MM.1S (cell line): ENCODE measurements around the gene MYH11.
"Not testable (repeated sequence)": the region's sequence is repeated elsewhere in the genome, so short reads cannot be mapped to it uniquely, and the experiment has no call there.

Experiments
- DNase-seq: peaks from one replicate; pipeline ENCODE4 v3.0.0-alpha.2; 2015
- H2AFZ ChIP-seq: fragments of 300-600 bp; sonication (generic); 2 replicates; pipeline ENCODE4 v1.6.0; 2016; ENCODE audit warnings: antibody characterized with exemption, low read length
- H3F3A ChIP-seq: fragments of 300-600 bp; sonication (generic); 2 replicates; pipeline ENCODE4 v1.6.1; 2016; ENCODE audit warnings: mild to moderate bottlenecking, antibody characterized with exemption, low read length, moderate library complexity, mixed read lengths; ENCODE audit not compliant: insufficient read depth
- H3K27ac ChIP-seq: fragments of 300-600 bp; sonication (generic); 2 replicates; pipeline ENCODE4 v1.5.1; 2016; ENCODE audit warnings: mild to moderate bottlenecking, low read length
- H3K27me3 ChIP-seq: fragments of 300-600 bp; sonication (generic); replicated peaks from 2 replicates; pipeline ENCODE4 v1.6.0; 2016; ENCODE audit warnings: low read length; ENCODE audit not compliant: insufficient read depth
- H3K36me3 ChIP-seq: fragments of 300-600 bp; sonication (generic); replicated peaks from 2 replicates; pipeline ENCODE4 v1.6.1; 2016; ENCODE audit warnings: mild to moderate bottlenecking, low read length, mixed read lengths; ENCODE audit not compliant: insufficient read depth
- H3K4me1 ChIP-seq: fragments of 300-600 bp; sonication (generic); 2 replicates; pipeline ENCODE4 v1.6.1; 2016; ENCODE audit warnings: low read length, mixed read lengths
- H3K4me2 ChIP-seq: fragments of 300-600 bp; sonication (generic); 2 replicates; pipeline ENCODE4 v1.6.0; 2016; ENCODE audit warnings: low read depth, low read length
- H3K4me3 ChIP-seq: fragments of 300-600 bp; sonication (generic); 2 replicates; pipeline ENCODE4 v1.5.1; 2016; ENCODE audit warnings: low read length, mixed read lengths
- H3K79me2 ChIP-seq: fragments of 300-600 bp; sonication (generic); 2 replicates; pipeline ENCODE4 v1.6.1; 2016; ENCODE audit warnings: mixed run types, low read length, mixed read lengths
- H3K9ac ChIP-seq: fragments of 300-600 bp; sonication (generic); 2 replicates; pipeline ENCODE4 v1.6.1; 2016; ENCODE audit warnings: low read length, mixed read lengths
- H3K9me2 ChIP-seq: fragments of 300-600 bp; sonication (generic); replicated peaks from 2 replicates; pipeline ENCODE4 v1.6.1; 2016; ENCODE audit warnings: mild to moderate bottlenecking, low read length, mixed read lengths; ENCODE audit not compliant: insufficient read depth
- H3K9me3 ChIP-seq: fragments of 300-600 bp; sonication (generic); replicated peaks from 2 replicates; pipeline ENCODE4 v1.6.1; 2016; ENCODE audit warnings: mild to moderate bottlenecking, low read length, mixed read lengths; ENCODE audit not compliant: insufficient read depth
- H4K20me1 ChIP-seq: fragments of 300-600 bp; sonication (generic); 2 replicates; pipeline ENCODE4 v1.6.1; 2016; ENCODE audit warnings: mild to moderate bottlenecking, low read length, moderate library complexity, mixed read lengths; ENCODE audit not compliant: insufficient read depth
- EZH2 ChIP-seq: fragments of 300-600 bp; sonication (generic); optimal IDR thresholded peaks from 2 replicates; pipeline ENCODE3; 2017; ENCODE audit warnings: low read depth, mild to moderate bottlenecking, antibody characterized with exemption, low read length, mixed read lengths
- EZH2phosphoT487 ChIP-seq: fragments of 300-600 bp; sonication (generic); IDR thresholded peaks from 2 replicates; pipeline ENCODE4 v1.6.1; 2018; ENCODE audit warnings: antibody characterized with exemption, low read length
- TF ChIP-seq, protein P1 (sequence below): fragments of 300-600 bp; sonication (generic); IDR thresholded peaks from 2 replicates; pipeline ENCODE4 v1.5.1; 2016; ENCODE audit warnings: antibody characterized with exemption, low read length, mixed read lengths

MYH11 gene

GRCh38 chr16:15732416-15732815 is 124.4 kb downstream of the MYH11 start:
- H3K9ac ChIP-seq, result no peak overlapping the region
- no peaks in the 10 kb centered on the region for H3K79me2 ChIP-seq
- no peak overlapping the region for H3K4me3 ChIP-seq
- H3K4me2 ChIP-seq, result no peak overlapping the region
- TF ChIP-seq, protein P1, sequence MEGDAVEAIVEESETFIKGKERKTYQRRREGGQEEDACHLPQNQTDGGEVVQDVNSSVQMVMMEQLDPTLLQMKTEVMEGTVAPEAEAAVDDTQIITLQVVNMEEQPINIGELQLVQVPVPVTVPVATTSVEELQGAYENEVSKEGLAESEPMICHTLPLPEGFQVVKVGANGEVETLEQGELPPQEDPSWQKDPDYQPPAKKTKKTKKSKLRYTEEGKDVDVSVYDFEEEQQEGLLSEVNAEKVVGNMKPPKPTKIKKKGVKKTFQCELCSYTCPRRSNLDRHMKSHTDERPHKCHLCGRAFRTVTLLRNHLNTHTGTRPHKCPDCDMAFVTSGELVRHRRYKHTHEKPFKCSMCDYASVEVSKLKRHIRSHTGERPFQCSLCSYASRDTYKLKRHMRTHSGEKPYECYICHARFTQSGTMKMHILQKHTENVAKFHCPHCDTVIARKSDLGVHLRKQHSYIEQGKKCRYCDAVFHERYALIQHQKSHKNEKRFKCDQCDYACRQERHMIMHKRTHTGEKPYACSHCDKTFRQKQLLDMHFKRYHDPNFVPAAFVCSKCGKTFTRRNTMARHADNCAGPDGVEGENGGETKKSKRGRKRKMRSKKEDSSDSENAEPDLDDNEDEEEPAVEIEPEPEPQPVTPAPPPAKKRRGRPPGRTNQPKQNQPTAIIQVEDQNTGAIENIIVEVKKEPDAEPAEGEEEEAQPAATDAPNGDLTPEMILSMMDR, result no peak
- TF ChIP-seq EZH2phosphoT487, result no peak
- no peak for TF ChIP-seq EZH2
- H3K4me1 ChIP-seq, result no peaks in the 10 kb centered on the region
- H2AFZ ChIP-seq, result no peak overlapping the region
- H3K27me3 ChIP-seq, result no peaks in the 10 kb centered on the region
- H4K20me1 ChIP-seq, result no peaks in the 10 kb centered on the region
- no peaks in the 10 kb centered on the region for H3K36me3 ChIP-seq
- H3K9me3 ChIP-seq, result no peaks in the 10 kb centered on the region
- DNase-seq, result no peak
- no peaks in the 10 kb centered on the region for H3F3A ChIP-seq
- H3K27ac ChIP-seq, result no peak overlapping the region
- no peaks in the 10 kb centered on the region for H3K9me2 ChIP-seq

- DNase-seq, result no peak
- no peaks in the 10 kb centered on the region for H3K27me3 ChIP-seq
- H3F3A ChIP-seq, result no peaks in the 10 kb centered on the region
- no peak overlapping the region for H3K4me3 ChIP-seq
- H2AFZ ChIP-seq, result no peak overlapping the region
- no peaks in the 10 kb centered on the region for H3K79me2 ChIP-seq
- H3K27ac ChIP-seq, result no peak overlapping the region
- H3K9me3 ChIP-seq, result no peaks in the 10 kb centered on the region
- H3K36me3 ChIP-seq, result 0 out of 2 replicates have a peak, but pooled peaks cover 5% of the 10 kb centered on the region
- H3K9me2 ChIP-seq, result no peaks in the 10 kb centered on the region
- no peaks in the 10 kb centered on the region for H3K4me1 ChIP-seq
- no peaks in the 10 kb centered on the region for H4K20me1 ChIP-seq
- TF ChIP-seq EZH2phosphoT487, result no peak
- TF ChIP-seq EZH2, result no peak
- TF ChIP-seq, protein P1, result no peak
- no peak overlapping the region for H3K4me2 ChIP-seq
- no peak overlapping the region for H3K9ac ChIP-seq
These were observed 127.7 kb downstream of the MYH11 start for GRCh38 chr16:15729152-15729551.

- H3K79me2 ChIP-seq, DNase-seq, H3K4me3 ChIP-seq: not testable (repeated sequence)
These were observed 129.1 kb downstream of the MYH11 start for GRCh38 chr16:15727697-15728096.

DNA sequence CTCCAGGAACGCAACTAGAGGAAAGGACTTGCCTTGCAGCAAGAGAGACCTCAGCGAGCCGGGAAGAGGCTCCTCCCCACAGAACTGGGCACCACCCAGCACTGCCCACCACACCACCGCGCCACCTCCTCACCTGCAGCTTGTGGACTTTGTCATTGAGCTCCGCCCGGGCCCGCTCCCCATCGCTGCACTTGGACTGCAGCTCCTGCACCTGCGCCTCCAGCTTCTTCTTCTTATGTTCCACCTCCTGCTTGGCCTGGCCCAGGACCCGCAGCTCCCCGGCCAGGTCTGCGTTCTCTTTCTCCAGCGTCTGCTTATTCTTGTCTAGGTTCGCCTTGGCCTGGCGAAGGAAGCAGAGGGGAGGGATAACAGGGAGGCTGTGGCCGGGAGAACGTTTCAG is 130.1 kb downstream of the MYH11 start:
- Histone ChIP-seq H3K79me2 (no peaks in the 10 kb centered on the region), H3K27ac (no peak overlapping the region), H4K20me1 (no peaks in the 10 kb centered on the region), H3K36me3 (0 out of 2 replicates have a peak, but pooled peaks cover 5% of the 10 kb centered on the region), H3K4me1 (no peaks in the 10 kb centered on the region), H3K4me3 (no peak overlapping the region), H2AFZ (no peak overlapping the region), H3K9ac (no peak overlapping the region), H3K27me3 (no peaks in the 10 kb centered on the region), H3K4me2 (no peak overlapping the region), H3F3A (no peaks in the 10 kb centered on the region), H3K9me2 (no peaks in the 10 kb centered on the region), H3K9me3 (no peaks in the 10 kb centered on the region)
- DNase-seq, result no peak
- TF ChIP-seq EZH2phosphoT487, result no peak
- TF ChIP-seq, protein P1, result no peak
- no peak for TF ChIP-seq EZH2

More at GRCh38 chr16:15727697-15728096, 129.1 kb downstream of the MYH11 start:
- H4K20me1 ChIP-seq, H3K9me3 ChIP-seq, H3K9me2 ChIP-seq, H3K4me1 ChIP-seq, H3F3A ChIP-seq, H3K4me2 ChIP-seq, H3K36me3 ChIP-seq, H2AFZ ChIP-seq, H3K9ac ChIP-seq, H3K27me3 ChIP-seq, H3K27ac ChIP-seq: not testable (repeated sequence)
